Activated naive CD4-positive, alpha-beta T cell treated with anti-CD3 and anti-CD28 coated beads for 36 hours (primary cell): ENCODE measurements around the gene SLC16A3. TPM values are rescaled to one million over a fixed set of nuclear protein-coding genes. Genes with fewer than 3 reads are reported as not detected.
"Not testable (repeated sequence)": the region's sequence is repeated elsewhere in the genome, so short reads cannot be mapped to it uniquely, and the experiment has no call there.

Source experiments
- CTCF ChIA-PET: fragments of 350-600 bp; sonication (Branson Sonifier 250); formaldehyde crosslinking; loops from one replicate; lab custom pipeline; 2021; ENCODE audit warnings: antibody characterized with exemption; lab: Charles Lee
- DNase-seq: peaks from one replicate; pipeline ENCODE4 v3.0.0-alpha.2; 2020
- H3K27ac Mint-ChIP-seq: one replicate; pipeline ENCODE4 v1.8.0; 2021; ENCODE audit warnings: mild to moderate bottlenecking, mixed read lengths
- H3K27me3 Mint-ChIP-seq: one replicate; pipeline ENCODE4 v1.8.0; 2021; ENCODE audit warnings: low read depth, mixed read lengths
- H3K36me3 Mint-ChIP-seq: one replicate; pipeline ENCODE4 v1.8.0; 2021; ENCODE audit warnings: low read depth, mixed read lengths
- H3K4me1 Mint-ChIP-seq: one replicate; pipeline ENCODE4 v1.8.0; 2021; ENCODE audit warnings: low read depth, mixed read lengths
- H3K4me3 Mint-ChIP-seq: one replicate; pipeline ENCODE4 v1.8.0; 2021; ENCODE audit warnings: mild to moderate bottlenecking, moderate library complexity, mixed read lengths
- H3K9me3 Mint-ChIP-seq: one replicate; pipeline ENCODE4 v1.8.0; 2021; ENCODE audit warnings: mixed read lengths
- intact Hi-C: fragments of 100-400 bp; cut with micrococcal nuclease; formaldehyde crosslinking; loops from one replicate; pipeline ENCODE4 v1.15.1; 2023
- total RNA-seq, 2 experiments: library from RNA; stranded (reverse); gene quantifications; one replicate each; pipeline ENCODE4 v1.2.3, GENCODE V29; 2021

Gene SLC16A3
- total RNA-seq, 2 experiments from 2014 or later: 15.2 to 18.3 TPM

- H3K4me3 Mint-ChIP-seq, DNase-seq, intact Hi-C loops, H3K27ac Mint-ChIP-seq, H3K9me3 Mint-ChIP-seq, H3K27me3 Mint-ChIP-seq: not testable (repeated sequence)
- Mint-ChIP-seq H3K4me1 (peaks cover 21% of the 10 kb centered on the region), H3K36me3 (peaks cover 75% of the 10 kb centered on the region)
- CTCF ChIA-PET: interaction anchor here (0.9 kb wide), 1 partner anchor 24 kb away, joined by 3 read pairs; no protein-coding TSS in a partner anchor
Observed at GRCh38 chr17:82259972-82260961, 31.4 kb downstream of the SLC16A3 start.

- Mint-ChIP-seq H3K27ac (peak overlapping the region; percentile 7), H3K9me3 (no peaks in the 10 kb centered on the region), H3K4me3 (no peak overlapping the region), H3K4me1 (peaks cover 35% of the 10 kb centered on the region), H3K27me3 (no peaks in the 10 kb centered on the region), H3K36me3 (peaks cover 73% of the 10 kb centered on the region)
- no peak for DNase-seq
- CTCF ChIA-PET: no interaction called here
- intact Hi-C loops: no loop called here
Observed at GRCh38 chr17:82262344-82262743, 33.5 kb downstream of the SLC16A3 start.

- Mint-ChIP-seq H3K36me3 (peaks cover 68% of the 10 kb centered on the region), H3K27ac (peak overlapping the region; percentile 4), H3K27me3 (no peaks in the 10 kb centered on the region), H3K4me1 (peaks cover 39% of the 10 kb centered on the region), H3K9me3 (no peaks in the 10 kb centered on the region), H3K4me3 (no peak overlapping the region)
- intact Hi-C loops: no loop called here
- no peak for DNase-seq
- CTCF ChIA-PET: interaction anchor here (0.5 to 1.4 kb wide), 4 partner anchors 22 to 510 kb away, joined by 3 to 4 read pairs (median 4); no protein-coding TSS in a partner anchor
Observed at GRCh38 chr17:82263641-82264040, 34.8 kb downstream of the SLC16A3 start.

GRCh38 chr17:82266142-82266541 lies 37.3 kb downstream of the SLC16A3 start:
- H3K27me3 Mint-ChIP-seq: no peaks in the 10 kb centered on the region
- peaks cover 68% of the 10 kb centered on the region for H3K36me3 Mint-ChIP-seq
- H3K4me1 Mint-ChIP-seq: peaks cover 58% of the 10 kb centered on the region
- H3K4me3 Mint-ChIP-seq: no peak overlapping the region
- intact Hi-C loops: no loop called here
- H3K9me3 Mint-ChIP-seq: no peaks in the 10 kb centered on the region
- peak overlapping the region; percentile 87 for H3K27ac Mint-ChIP-seq
- no peak for DNase-seq
- CTCF ChIA-PET: no interaction called here

- DNase-seq: peak; percentile 67
- no peaks in the 10 kb centered on the region for H3K9me3 Mint-ChIP-seq
- H3K27me3 Mint-ChIP-seq: no peaks in the 10 kb centered on the region
- CTCF ChIA-PET: no interaction called here
- peaks cover 69% of the 10 kb centered on the region for H3K4me1 Mint-ChIP-seq
- H3K4me3 Mint-ChIP-seq: no peak overlapping the region
- intact Hi-C loops: no loop called here
- peak overlapping the region; percentile 87 for H3K27ac Mint-ChIP-seq
- peaks cover 65% of the 10 kb centered on the region for H3K36me3 Mint-ChIP-seq
Observed at GRCh38 chr17:82267575-82268379, 38.9 kb downstream of the SLC16A3 start.

GRCh38 chr17:82269138-82269881 lies 40.5 kb downstream of the SLC16A3 start:
- Mint-ChIP-seq H3K27me3 (no peaks in the 10 kb centered on the region), H3K4me3 (no peak overlapping the region), H3K4me1 (peaks cover 66% of the 10 kb centered on the region), H3K36me3 (peaks cover 61% of the 10 kb centered on the region), H3K9me3 (no peaks in the 10 kb centered on the region), H3K27ac (peak overlapping the region; percentile 41)
- CTCF ChIA-PET: no interaction called here
- intact Hi-C loops: no loop called here
- no peak for DNase-seq

DNA sequence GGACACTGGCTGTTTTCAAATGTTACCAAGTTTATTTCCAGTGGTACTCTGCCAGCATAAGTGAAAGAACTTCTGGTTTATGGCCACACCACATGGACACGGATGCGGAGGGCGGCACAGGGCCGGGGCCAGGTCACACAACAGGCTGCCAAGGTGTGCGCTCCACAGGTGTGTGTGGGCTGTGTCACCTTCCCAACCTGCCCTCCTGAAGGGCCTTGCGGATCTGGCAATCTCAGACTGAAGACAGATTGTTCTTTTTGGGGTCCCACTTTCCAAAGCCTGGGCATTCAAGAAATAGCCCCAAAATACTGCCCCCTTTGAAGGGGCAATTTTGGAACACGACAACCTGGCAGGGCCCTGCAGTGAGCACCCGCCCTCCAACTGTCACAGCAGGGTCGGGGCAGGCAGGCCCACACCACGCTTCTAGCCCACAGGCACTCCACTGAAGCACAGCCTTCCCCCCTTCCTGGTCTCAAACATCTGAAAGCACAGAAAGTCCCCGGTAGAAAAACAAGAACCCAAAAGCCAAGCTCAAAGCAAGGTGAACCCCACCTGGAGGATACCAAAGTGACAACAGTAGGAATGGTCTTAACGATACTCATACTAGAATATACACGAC lies 41.1 kb downstream of the SLC16A3 start:
- H3K36me3 Mint-ChIP-seq: peaks cover 55% of the 10 kb centered on the region
- intact Hi-C loops: no loop called here
- H3K27me3 Mint-ChIP-seq: no peaks in the 10 kb centered on the region
- H3K27ac Mint-ChIP-seq: peak overlapping the region; percentile 77
- no peaks in the 10 kb centered on the region for H3K9me3 Mint-ChIP-seq
- DNase-seq: no peak
- CTCF ChIA-PET: no interaction called here
- peaks cover 66% of the 10 kb centered on the region for H3K4me1 Mint-ChIP-seq
- H3K4me3 Mint-ChIP-seq: peak overlapping the region; percentile 11

- CTCF ChIA-PET: no interaction called here
- Mint-ChIP-seq H3K27me3 (no peaks in the 10 kb centered on the region), H3K27ac (peak overlapping the region; percentile 77), H3K9me3 (no peaks in the 10 kb centered on the region), H3K36me3 (peaks cover 49% of the 10 kb centered on the region), H3K4me3 (peak overlapping the region; percentile 11), H3K4me1 (peaks cover 65% of the 10 kb centered on the region)
- DNase-seq: no peak
- intact Hi-C loops: no loop called here
Observed at GRCh38 chr17:82270651-82271050, 41.8 kb downstream of the SLC16A3 start.

GRCh38 chr17:82271401-82271800 lies 42.6 kb downstream of the SLC16A3 start:
- no peaks in the 10 kb centered on the region for H3K27me3 Mint-ChIP-seq
- H3K9me3 Mint-ChIP-seq: no peaks in the 10 kb centered on the region
- CTCF ChIA-PET: no interaction called here
- peak overlapping the region; percentile 81 for H3K4me3 Mint-ChIP-seq
- H3K27ac Mint-ChIP-seq: peak overlapping the region; percentile 46
- H3K4me1 Mint-ChIP-seq: peaks cover 58% of the 10 kb centered on the region
- no peak for DNase-seq
- peaks cover 41% of the 10 kb centered on the region for H3K36me3 Mint-ChIP-seq
- intact Hi-C loops: no loop called here

- peak; percentile 42 for DNase-seq
- intact Hi-C loops: loop anchor here (1.0 to 2.0 kb wide), 2 partner anchors 20 to 44 kb away; partner anchors contain the start of gene CD7
- H3K36me3 Mint-ChIP-seq: peaks cover 32% of the 10 kb centered on the region
- no peaks in the 10 kb centered on the region for H3K27me3 Mint-ChIP-seq
- CTCF ChIA-PET: no interaction called here
- H3K27ac Mint-ChIP-seq: peak overlapping the region; percentile 94
- no peaks in the 10 kb centered on the region for H3K9me3 Mint-ChIP-seq
- peak overlapping the region; percentile 81 for H3K4me3 Mint-ChIP-seq
- peaks cover 47% of the 10 kb centered on the region for H3K4me1 Mint-ChIP-seq
Observed at GRCh38 chr17:82272495-82273326, 43.9 kb downstream of the SLC16A3 start.
